Ascending aorta (tissue), 2 donors: ENCODE data around the gene PCLO. TPM values are rescaled to one million over a fixed set of nuclear protein-coding genes. Genes with fewer than 3 reads are reported as not detected.

ENCODE experiments used
- DNase-seq, 2 donors: peaks; one replicate each; pipeline ENCODE4 v3.0.0-alpha.2; 2019; ENCODE audit warnings: low spot score in 2 of 2
- H3K27ac ChIP-seq, 2 donors: fragments of 200-600 bp; sonication (generic); one replicate each; pipeline ENCODE4 v1.5.1; 2016 to 2017; ENCODE audit warnings: mild to moderate bottlenecking in 1 of 2
- H3K27me3 ChIP-seq: fragments of 200-600 bp; sonication (generic); one replicate; pipeline ENCODE4 v1.5.1; 2017
- H3K36me3 ChIP-seq, 2 donors: fragments of 200-600 bp; sonication (generic); one replicate each; pipeline ENCODE4 v1.5.1; 2016
- H3K4me1 ChIP-seq, 2 donors: fragments of 200-600 bp; sonication (generic); one replicate each; pipeline ENCODE4 v1.5.1; 2016 to 2017; ENCODE audit warnings: mild to moderate bottlenecking in 1 of 2
- H3K4me3 ChIP-seq, 2 donors: fragments of 200-600 bp; sonication (generic); one replicate each; pipeline ENCODE4 v1.5.1; 2016 to 2017; ENCODE audit warnings: mild to moderate bottlenecking in 1 of 2
- H3K9me3 ChIP-seq, 2 donors: fragments of 200-600 bp; sonication (generic); one replicate each; pipeline ENCODE4 v1.5.1; 2016
- intact Hi-C: fragments of 100-400 bp; cut with DNase I; formaldehyde crosslinking; loops from one replicate; pipeline ENCODE4 v1.15.1; 2023
- total RNA-seq: library from RNA; depleted of rRNA; stranded (reverse); fragments of >200 nt; gene quantifications from one replicate; pipeline ENCODE4 v1.1.0, GENCODE V29; 2016
- TF ChIP-seq, protein P1 (sequence below), 3 experiments: fragments of 200-600 bp in 2 of 3; fragments of 450-650 bp in 1 of 3; sonication (generic) in 2 of 3; IDR thresholded peaks; one replicate each; pipeline ENCODE4 v1.5.1; 2016 to 2019; ENCODE audit warnings: antibody characterized with exemption in 3 of 3, mild to moderate bottlenecking in 1 of 3, moderate library complexity in 1 of 3

The PCLO gene
- total RNA-seq, 1 donor from 2014 or later, result 0.11 TPM

GRCh38 chr7:82741493-82741892 lies 421.2 kb downstream of the PCLO start:
- intact Hi-C loops, result no loop called here
- DNase-seq, result no peak

GRCh38 chr7:82740246-82740848 lies 422.3 kb downstream of the PCLO start:
- DNase-seq, result no peak
- no peaks in the 10 kb centered on the region for H3K27me3 ChIP-seq
- H3K27ac ChIP-seq, result no peak overlapping the region
- H3K4me3 ChIP-seq, result no peak overlapping the region
- no peaks in the 10 kb centered on the region for H3K4me1 ChIP-seq
- TF ChIP-seq, protein P1, sequence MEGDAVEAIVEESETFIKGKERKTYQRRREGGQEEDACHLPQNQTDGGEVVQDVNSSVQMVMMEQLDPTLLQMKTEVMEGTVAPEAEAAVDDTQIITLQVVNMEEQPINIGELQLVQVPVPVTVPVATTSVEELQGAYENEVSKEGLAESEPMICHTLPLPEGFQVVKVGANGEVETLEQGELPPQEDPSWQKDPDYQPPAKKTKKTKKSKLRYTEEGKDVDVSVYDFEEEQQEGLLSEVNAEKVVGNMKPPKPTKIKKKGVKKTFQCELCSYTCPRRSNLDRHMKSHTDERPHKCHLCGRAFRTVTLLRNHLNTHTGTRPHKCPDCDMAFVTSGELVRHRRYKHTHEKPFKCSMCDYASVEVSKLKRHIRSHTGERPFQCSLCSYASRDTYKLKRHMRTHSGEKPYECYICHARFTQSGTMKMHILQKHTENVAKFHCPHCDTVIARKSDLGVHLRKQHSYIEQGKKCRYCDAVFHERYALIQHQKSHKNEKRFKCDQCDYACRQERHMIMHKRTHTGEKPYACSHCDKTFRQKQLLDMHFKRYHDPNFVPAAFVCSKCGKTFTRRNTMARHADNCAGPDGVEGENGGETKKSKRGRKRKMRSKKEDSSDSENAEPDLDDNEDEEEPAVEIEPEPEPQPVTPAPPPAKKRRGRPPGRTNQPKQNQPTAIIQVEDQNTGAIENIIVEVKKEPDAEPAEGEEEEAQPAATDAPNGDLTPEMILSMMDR (IDR thresholded peaks at IDR 0.05), result peak in 2 of 3 experiments; percentile 17 to 26
- intact Hi-C loops, result no loop called here
- no peaks in the 10 kb centered on the region for H3K9me3 ChIP-seq
- no peaks in the 10 kb centered on the region for H3K36me3 ChIP-seq

More at GRCh38 chr7:82741493-82741892, 421.2 kb downstream of the PCLO start:
- TF ChIP-seq, protein P1 (IDR thresholded peaks at IDR 0.05), result no peak
- no peaks in the 10 kb centered on the region for H3K9me3 ChIP-seq
- no peak overlapping the region for H3K27ac ChIP-seq
- H3K4me1 ChIP-seq, result no peaks in the 10 kb centered on the region
- no peaks in the 10 kb centered on the region for H3K27me3 ChIP-seq
- no peak overlapping the region for H3K4me3 ChIP-seq
- no peaks in the 10 kb centered on the region for H3K36me3 ChIP-seq

DNA sequence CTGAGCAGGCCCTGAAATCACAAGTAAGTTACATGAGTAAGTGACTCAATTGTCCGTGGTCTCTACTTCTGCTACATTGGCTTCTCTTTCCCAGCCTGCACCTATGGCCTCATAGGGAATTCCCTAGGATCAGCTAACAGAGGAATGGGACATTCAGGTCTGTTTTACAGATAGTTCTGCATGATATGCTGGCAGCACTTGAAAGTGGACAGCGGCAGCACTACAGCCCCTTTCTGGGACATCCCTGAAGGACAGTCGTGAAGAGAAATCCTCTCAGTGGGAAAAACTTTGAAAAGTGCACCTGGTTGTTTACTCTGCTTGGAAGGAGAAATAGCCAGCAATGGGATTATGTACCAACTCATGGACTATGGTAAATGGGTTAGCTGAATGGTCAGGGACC lies 426.1 kb downstream of the PCLO start:
- Histone ChIP-seq H3K36me3 (no peaks in the 10 kb centered on the region), H3K4me1 (no peaks in the 10 kb centered on the region), H3K27ac (no peak overlapping the region), H3K4me3 (no peak overlapping the region), H3K9me3 (no peaks in the 10 kb centered on the region), H3K27me3 (no peaks in the 10 kb centered on the region)
- no peak for DNase-seq
- TF ChIP-seq, protein P1 (IDR thresholded peaks at IDR 0.05), result no peak
- intact Hi-C loops, result no loop called here

GRCh38 chr7:82732677-82733076 lies 430.0 kb downstream of the PCLO start:
- DNase-seq, result no peak
- Histone ChIP-seq H3K4me3 (no peak overlapping the region), H3K27ac (no peak overlapping the region), H3K36me3 (no peaks in the 10 kb centered on the region), H3K9me3 (no peaks in the 10 kb centered on the region), H3K27me3 (no peaks in the 10 kb centered on the region), H3K4me1 (no peaks in the 10 kb centered on the region)
- intact Hi-C loops, result no loop called here
- TF ChIP-seq, protein P1 (IDR thresholded peaks at IDR 0.05), result no peak

GRCh38 chr7:82729172-82730030 lies 433.3 kb downstream of the PCLO start:
- no peak for DNase-seq
- H3K27ac ChIP-seq, result no peak overlapping the region
- no peaks in the 10 kb centered on the region for H3K27me3 ChIP-seq
- TF ChIP-seq, protein P1 (IDR thresholded peaks at IDR 0.05), result no peak
- H3K36me3 ChIP-seq, result no peaks in the 10 kb centered on the region
- H3K4me1 ChIP-seq, result no peaks in the 10 kb centered on the region
- H3K4me3 ChIP-seq, result no peak overlapping the region
- no peaks in the 10 kb centered on the region for H3K9me3 ChIP-seq
- intact Hi-C loops, result loop anchor here (10.0 kb wide), 1 partner anchor 685 kb away; no protein-coding TSS in a partner anchor
